Neuron (in vitro differentiated cells): ENCODE data around the gene SPC25.

ENCODE experiments used
- H2AFZ ChIP-seq: one replicate; pipeline ENCODE4 v1.6.1; 2013; ENCODE audit warnings: low read depth, mild to moderate bottlenecking, inconsistent platforms, low read length, moderate library complexity
- H3K27me3 ChIP-seq: one replicate; pipeline ENCODE4 v1.6.1; 2013; ENCODE audit warnings: low read length; ENCODE audit not compliant: insufficient read depth
- H3K36me3 ChIP-seq: one replicate; pipeline ENCODE4 v1.6.1; 2013; ENCODE audit warnings: low read length; ENCODE audit not compliant: insufficient read depth
- H3K4me1 ChIP-seq: one replicate; pipeline ENCODE4 v1.6.1; 2013; ENCODE audit warnings: low read length; ENCODE audit not compliant: insufficient read depth
- H3K4me3 ChIP-seq: 2 replicates; pipeline ENCODE4 v1.5.1; 2013; ENCODE audit warnings: mild to moderate bottlenecking, low read length, moderate library complexity
- H3K9me3 ChIP-seq: one replicate; pipeline ENCODE4 v1.6.1; 2013; ENCODE audit warnings: low read length

SPC25 gene

DNA sequence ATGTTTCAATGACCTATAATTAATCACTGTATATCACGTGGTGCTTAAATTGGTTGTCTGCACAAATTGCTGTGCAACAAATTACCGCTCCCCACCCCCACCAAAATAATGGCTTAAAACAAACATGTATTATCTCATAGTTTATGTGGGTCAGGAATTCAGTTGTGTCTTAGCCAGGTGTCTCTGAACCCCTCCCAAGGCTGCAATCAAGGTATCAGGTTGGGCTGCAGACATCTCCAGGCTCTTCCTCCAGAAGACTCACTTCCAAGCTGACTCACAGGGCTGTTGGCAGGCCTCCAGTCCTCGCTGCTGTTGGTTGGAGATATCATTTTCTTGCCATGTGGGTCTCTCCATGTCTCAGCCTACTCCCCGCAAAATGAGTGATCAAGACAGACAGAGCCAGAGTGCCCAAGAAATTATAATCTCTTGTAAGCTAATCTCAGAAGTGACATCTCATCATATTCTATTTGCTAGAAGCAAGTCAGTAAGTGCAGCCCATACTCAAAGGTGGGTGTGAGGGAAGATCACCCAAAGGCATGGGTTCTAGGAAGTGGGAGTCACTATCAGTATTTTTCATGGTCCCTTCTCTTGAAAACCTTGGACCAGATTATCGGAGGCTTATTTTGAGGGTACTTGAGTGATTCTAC lies 38.4 kb downstream of the SPC25 start:
- Histone ChIP-seq H3K36me3 (no peaks in the 10 kb centered on the region), H3K4me3 (no peak overlapping the region), H3K4me1 (no peaks in the 10 kb centered on the region), H3K27me3 (no peaks in the 10 kb centered on the region), H2AFZ (no peak overlapping the region), H3K9me3 (no peaks in the 10 kb centered on the region)

DNA sequence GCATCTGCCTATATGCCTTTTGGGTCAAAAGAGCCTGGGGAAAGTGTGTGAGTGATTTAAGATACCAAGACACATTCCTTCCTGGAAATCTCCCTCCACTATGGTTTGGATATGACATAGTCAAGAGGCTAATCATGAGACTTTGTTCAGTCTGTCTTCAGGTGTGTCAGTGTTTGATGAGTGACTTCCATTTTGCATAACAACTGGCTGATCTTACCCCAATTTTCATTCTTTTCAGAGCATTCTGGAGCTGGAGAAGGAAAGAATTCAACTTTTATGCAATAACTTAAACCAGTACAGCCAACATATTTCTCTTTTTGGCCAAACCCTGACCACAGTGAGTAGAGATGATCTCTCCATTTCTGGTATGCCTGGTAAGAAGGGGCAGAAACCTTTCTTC lies 39.4 kb downstream of the SPC25 start:
- H3K4me1 ChIP-seq = no peaks in the 10 kb centered on the region
- no peak overlapping the region for H2AFZ ChIP-seq
- no peaks in the 10 kb centered on the region for H3K9me3 ChIP-seq
- H3K36me3 ChIP-seq = no peaks in the 10 kb centered on the region
- no peak overlapping the region for H3K4me3 ChIP-seq
- H3K27me3 ChIP-seq = no peaks in the 10 kb centered on the region

GRCh38 chr2:168849610-168850009 lies 40.6 kb downstream of the SPC25 start:
- Histone ChIP-seq H3K27me3 (no peaks in the 10 kb centered on the region), H3K4me1 (no peaks in the 10 kb centered on the region), H2AFZ (no peak overlapping the region), H3K4me3 (no peak overlapping the region), H3K36me3 (no peaks in the 10 kb centered on the region), H3K9me3 (no peaks in the 10 kb centered on the region)

DNA sequence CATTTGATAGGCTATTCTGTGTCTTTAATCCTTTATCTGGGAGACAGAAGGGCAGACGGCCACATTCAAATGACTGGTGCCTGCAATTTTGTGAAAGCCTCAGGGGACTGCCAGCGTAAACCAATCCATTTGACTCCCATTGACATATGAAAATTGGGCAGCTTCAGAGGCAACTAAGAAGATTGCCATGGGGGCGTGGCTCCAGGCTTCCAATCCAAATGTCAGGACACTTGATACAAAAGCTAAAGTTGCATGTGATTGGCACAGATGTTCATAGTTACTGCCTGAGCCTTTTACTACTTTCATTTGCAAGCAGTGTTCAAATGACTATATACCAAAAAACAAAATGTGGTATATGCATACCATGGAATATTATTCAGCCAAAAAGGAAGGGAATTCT lies 42.0 kb downstream of the SPC25 start:
- H3K9me3 ChIP-seq = no peaks in the 10 kb centered on the region
- H2AFZ ChIP-seq = no peak overlapping the region
- no peaks in the 10 kb centered on the region for H3K36me3 ChIP-seq
- no peaks in the 10 kb centered on the region for H3K4me1 ChIP-seq
- no peak overlapping the region for H3K4me3 ChIP-seq
- H3K27me3 ChIP-seq = no peaks in the 10 kb centered on the region

GRCh38 chr2:168843253-168843652 lies 47.0 kb downstream of the SPC25 start:
- H3K27me3 ChIP-seq = no peaks in the 10 kb centered on the region
- H3K9me3 ChIP-seq = no peaks in the 10 kb centered on the region
- H3K36me3 ChIP-seq = no peaks in the 10 kb centered on the region
- H2AFZ ChIP-seq = no peak overlapping the region
- no peaks in the 10 kb centered on the region for H3K4me1 ChIP-seq
- no peak overlapping the region for H3K4me3 ChIP-seq

GRCh38 chr2:168841445-168841844 lies 48.8 kb downstream of the SPC25 start:
- no peak overlapping the region for H3K4me3 ChIP-seq
- no peaks in the 10 kb centered on the region for H3K27me3 ChIP-seq
- H2AFZ ChIP-seq = no peak overlapping the region
- no peaks in the 10 kb centered on the region for H3K4me1 ChIP-seq
- no peaks in the 10 kb centered on the region for H3K9me3 ChIP-seq
- H3K36me3 ChIP-seq = no peaks in the 10 kb centered on the region

DNA sequence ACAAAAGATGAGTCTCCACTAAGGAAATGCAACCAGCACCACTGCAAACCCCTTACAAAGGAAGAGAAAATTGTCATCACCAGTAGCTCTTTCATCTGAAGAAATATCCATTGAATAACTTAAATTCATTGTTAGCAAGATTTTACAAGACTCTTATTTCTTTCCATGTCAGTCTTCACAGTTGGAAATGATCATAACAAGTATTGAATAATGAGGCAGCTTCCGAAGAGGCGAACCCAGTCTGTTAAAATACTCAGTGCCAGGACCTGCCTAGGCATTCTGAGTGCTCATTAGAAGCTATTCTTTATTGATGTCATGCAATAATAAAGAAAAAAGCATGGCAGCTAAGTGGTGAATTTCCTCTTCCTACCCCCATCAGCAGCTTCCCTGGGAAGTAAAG lies 54.3 kb downstream of the SPC25 start:
- Histone ChIP-seq H3K4me1 (no peaks in the 10 kb centered on the region), H2AFZ (no peak overlapping the region), H3K36me3 (no peaks in the 10 kb centered on the region), H3K27me3 (no peaks in the 10 kb centered on the region), H3K4me3 (no peak overlapping the region), H3K9me3 (no peaks in the 10 kb centered on the region)

GRCh38 chr2:168831662-168832061 lies 58.6 kb downstream of the SPC25 start:
- H3K36me3 ChIP-seq = no peaks in the 10 kb centered on the region
- no peak overlapping the region for H2AFZ ChIP-seq
- no peaks in the 10 kb centered on the region for H3K27me3 ChIP-seq
- no peaks in the 10 kb centered on the region for H3K9me3 ChIP-seq
- no peak overlapping the region for H3K4me3 ChIP-seq
- peaks cover 1% of the 10 kb centered on the region for H3K4me1 ChIP-seq

GRCh38 chr2:168830958-168831357 lies 59.3 kb downstream of the SPC25 start:
- no peaks in the 10 kb centered on the region for H3K27me3 ChIP-seq

DNA sequence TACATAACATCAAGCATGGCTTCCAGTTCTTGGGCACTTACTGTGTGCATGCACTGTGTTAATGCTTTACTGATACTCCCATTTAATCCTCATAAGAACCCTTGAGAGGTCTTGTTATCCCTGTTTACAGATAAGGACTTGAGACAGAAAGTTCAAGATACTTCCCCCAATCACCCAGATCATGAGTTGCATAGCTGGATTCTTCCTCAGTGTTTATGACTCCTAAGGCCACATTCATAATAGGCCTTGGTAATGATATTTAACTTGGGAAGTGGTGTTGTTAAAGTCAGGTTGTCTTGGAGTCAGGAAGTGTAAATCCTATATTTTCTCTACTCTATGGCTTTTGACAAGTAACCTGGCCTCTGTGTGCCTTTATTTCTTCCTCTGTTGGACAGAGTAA lies 65.1 kb downstream of the SPC25 start:
- no peak overlapping the region for H3K4me3 ChIP-seq
- H3K4me1 ChIP-seq = peaks cover 12% of the 10 kb centered on the region
- H3K36me3 ChIP-seq = no peaks in the 10 kb centered on the region
- no peak overlapping the region for H2AFZ ChIP-seq
- no peaks in the 10 kb centered on the region for H3K9me3 ChIP-seq
- H3K27me3 ChIP-seq = no peaks in the 10 kb centered on the region

More at GRCh38 chr2:168830958-168831357, 59.3 kb downstream of the SPC25 start:
- Histone ChIP-seq H3K9me3 (no peaks in the 10 kb centered on the region), H2AFZ (no peak overlapping the region), H3K4me1 (peaks cover 8% of the 10 kb centered on the region), H3K4me3 (no peak overlapping the region), H3K36me3 (no peaks in the 10 kb centered on the region)

DNA sequence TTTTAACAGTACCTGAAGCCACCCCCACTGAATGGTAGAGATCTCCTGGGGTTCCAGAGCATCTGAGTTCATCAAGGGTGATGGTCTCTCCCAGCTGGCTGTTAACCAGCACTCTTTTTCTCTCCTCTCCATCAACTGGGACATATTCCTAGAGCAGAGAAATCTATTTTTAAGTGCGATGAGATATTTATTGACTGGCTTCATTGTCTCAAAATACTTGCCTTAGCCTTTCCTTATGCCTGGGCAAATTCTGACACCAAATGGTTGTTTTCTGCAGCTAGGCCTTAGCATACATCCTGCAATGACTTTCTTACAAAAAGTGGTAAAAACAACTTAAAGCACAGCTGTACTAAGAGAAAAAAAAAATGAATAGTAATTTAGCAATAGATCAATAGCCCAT lies 68.2 kb downstream of the SPC25 start:
- Histone ChIP-seq H3K4me3 (no peak overlapping the region), H3K9me3 (no peaks in the 10 kb centered on the region), H2AFZ (no peak overlapping the region), H3K36me3 (no peaks in the 10 kb centered on the region), H3K27me3 (no peaks in the 10 kb centered on the region), H3K4me1 (peaks cover 17% of the 10 kb centered on the region)

DNA sequence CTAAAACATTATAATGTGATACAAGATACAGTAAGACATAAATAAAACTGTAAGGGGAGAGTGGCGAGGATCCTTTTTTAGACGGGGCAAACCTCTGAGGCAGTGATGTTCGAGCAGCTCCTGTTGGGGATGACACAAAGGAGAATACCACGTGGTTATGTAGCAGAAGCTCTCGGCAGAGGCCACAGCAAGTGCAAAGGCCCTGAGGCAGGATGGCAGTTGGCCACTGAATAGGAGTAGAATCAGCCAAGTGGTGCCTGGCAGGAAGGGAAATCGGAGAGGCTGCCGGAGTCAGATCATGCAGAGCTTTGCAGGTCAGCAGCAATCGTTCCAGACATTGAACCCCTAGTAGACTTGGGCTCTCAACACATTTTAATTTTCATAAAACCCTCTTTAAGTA lies 68.7 kb downstream of the SPC25 start:
- Histone ChIP-seq H3K4me1 (peaks cover 15% of the 10 kb centered on the region), H3K27me3 (no peaks in the 10 kb centered on the region), H3K4me3 (no peak overlapping the region), H3K36me3 (no peaks in the 10 kb centered on the region), H3K9me3 (no peaks in the 10 kb centered on the region), H2AFZ (no peak overlapping the region)
